ENCODE measurements around the gene ATRNL1.

GRCh38 chr10:115898242-115898641, 805.1 kb downstream of the ATRNL1 start:
- TF ChIP-seq CTCF (IDR thresholded peaks at IDR 0.05 in 8 of 11, conservative IDR thresholded peaks at IDR 0.05 in 3 of 11) (no peak), POLR2A (IDR thresholded peaks at IDR 0.05) (no peak)
